Body of pancreas (tissue), 4 donors: ENCODE measurements around the gene C19orf73. TPM values are rescaled to one million over a fixed set of nuclear protein-coding genes. Genes with fewer than 3 reads are reported as not detected.

Experiments
- ATAC-seq: fragments of 150-250 bp; one replicate; pipeline ENCODE4 v1.9.1; 2016
- DNase-seq, 4 donors: peaks; one replicate each; pipeline ENCODE4 v3.0.0-alpha.2; 2019
- H3K27ac ChIP-seq, 4 donors: fragments of 200-600 bp; sonication (generic); 1 replicate in 3 of 4; 2 replicates in 1 of 4; pipeline versions ENCODE4 v1.5.1 to v1.6.1; 2016 to 2019; ENCODE audit warnings: mild to moderate bottlenecking in 1 of 4, mixed read lengths in 1 of 4, moderate library complexity in 1 of 4
- H3K27me3 ChIP-seq, 2 donors: fragments of 200-600 bp; sonication (generic); one replicate each; pipeline ENCODE4 v1.6.0; 2016; ENCODE audit warnings: mild to moderate bottlenecking in 1 of 2
- H3K36me3 ChIP-seq, 2 donors: fragments of 200-600 bp; sonication (generic); replicated peaks in 1 of 2; 2 replicates each; pipeline ENCODE4 v1.5.1; 2016; ENCODE audit warnings: low read depth in 2 of 2; ENCODE audit not compliant: insufficient read depth in 1 of 2
- H3K4me1 ChIP-seq: fragments of 200-600 bp; sonication (generic); one replicate; pipeline ENCODE4 v1.6.0; 2016
- H3K4me3 ChIP-seq, 2 donors: fragments of 200-600 bp; sonication (generic); 1 replicate in 1 of 2; 2 replicates in 1 of 2; pipeline ENCODE4 v1.5.1; 2016 to 2019
- H3K9me3 ChIP-seq, 3 donors: fragments of 200-600 bp; sonication (generic); 1 replicate in 2 of 3; 2 replicates in 1 of 3; pipeline ENCODE4 v1.5.1; 2016
- POLR2A ChIP-seq, 3 donors: fragments of 450-650 bp; IDR thresholded peaks; one replicate each; pipeline ENCODE4 v1.6.1; 2016; ENCODE audit warnings: antibody characterized with exemption in 3 of 3, mild to moderate bottlenecking in 2 of 3
- WGBS, 2 donors: methylation state at CpG; one replicate each; pipeline ENCODE4 v1.1.5; 2017; 5-methylcytosine and 5-hydroxymethylcytosine counted together
- intact Hi-C: fragments of 100-400 bp; cut with DNase I; formaldehyde crosslinking; loops from one replicate; pipeline ENCODE4 v1.15.1; 2023
- total RNA-seq, 2 donors: library from RNA; depleted of rRNA; stranded (reverse); fragments of >200 nt; gene quantifications; one replicate each; pipeline ENCODE4 v1.1.0, GENCODE V29; 2016
- TF ChIP-seq, protein P1 (sequence below), 7 experiments: fragments of 450-650 bp in 4 of 7; fragments of 200-600 bp in 3 of 7; sonication (generic) in 3 of 7; IDR thresholded peaks; one replicate each; pipeline ENCODE4 v1.5.1; 2016 to 2019; ENCODE audit warnings: antibody characterized with exemption in 7 of 7

C19orf73 gene, protein sequence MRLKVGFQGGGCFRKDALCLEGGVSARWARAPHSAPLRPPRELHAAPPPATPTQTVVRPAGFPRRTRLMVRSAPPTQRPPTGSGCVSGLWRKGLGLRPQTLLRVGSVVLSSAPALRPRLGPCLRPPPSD
- total RNA-seq: 1 to 10 TPM in 1 of 2 donors, not detected in 1; 2.3 TPM

DNA sequence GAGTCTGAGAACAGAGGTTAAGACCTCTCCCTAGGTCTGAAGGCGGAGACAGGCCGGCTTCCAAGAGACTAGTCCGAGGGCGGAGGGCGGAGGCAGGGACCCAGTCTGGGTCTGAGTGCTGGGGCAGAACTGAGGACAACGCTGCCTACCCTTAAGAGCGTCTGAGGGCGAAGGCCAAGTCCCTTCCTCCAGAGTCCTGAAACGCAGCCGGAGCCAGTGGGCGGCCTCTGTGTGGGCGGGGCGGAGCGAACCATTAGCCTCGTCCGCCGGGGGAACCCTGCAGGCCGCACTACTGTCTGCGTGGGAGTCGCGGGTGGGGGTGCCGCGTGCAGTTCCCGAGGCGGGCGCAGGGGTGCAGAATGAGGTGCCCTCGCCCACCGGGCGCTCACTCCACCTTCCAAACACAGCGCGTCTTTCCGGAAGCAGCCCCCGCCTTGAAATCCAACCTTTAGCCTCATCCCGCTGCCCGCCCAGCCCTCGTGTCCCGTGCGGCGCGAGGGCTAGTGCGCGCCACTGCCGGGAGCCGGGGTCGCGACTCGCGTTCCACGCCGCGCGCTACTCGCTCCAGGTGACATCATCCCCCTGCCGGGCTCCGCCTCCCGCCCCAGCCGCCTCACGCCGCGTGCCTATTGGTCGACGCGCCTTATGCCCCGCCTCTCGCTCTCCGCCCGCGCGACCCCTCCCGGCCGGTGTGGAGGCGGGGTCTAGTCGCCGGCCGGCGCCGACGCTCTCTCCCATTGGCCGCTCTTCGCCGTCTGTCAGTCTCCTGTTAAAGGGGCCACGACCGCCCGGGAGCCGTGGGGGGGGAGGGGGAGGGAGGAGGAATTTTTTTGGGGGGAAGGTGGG lies at the start of gene C19orf73:
Gene C19orf73, minus strand, starts transcription at position 579 of the 846 bp plus-strand sequence. Its CDS starts 121 bp downstream, at position 458.
- DNase-seq (peak; percentile 96 to 97 (median 96)), ATAC-seq (peak; percentile 87)
- Histone ChIP-seq H3K4me1 (peaks cover 34% of the 10 kb centered on the region), H3K27ac (peak within 1 kb of the TSS; percentile 97 to 100 (median 99)), H3K4me3 (peak within 1 kb of the TSS; percentile 24 to 73), H3K9me3 (no peaks in the 10 kb centered on the region), H3K27me3 (no peaks in the 10 kb centered on the region), H3K36me3 (no peaks in the 10 kb centered on the region)
- 0% methylated on average over 6 to 76 of the region's 85 CpGs for WGBS, 2 donors
- intact Hi-C loops: no loop called here
- TF ChIP-seq, protein P1, sequence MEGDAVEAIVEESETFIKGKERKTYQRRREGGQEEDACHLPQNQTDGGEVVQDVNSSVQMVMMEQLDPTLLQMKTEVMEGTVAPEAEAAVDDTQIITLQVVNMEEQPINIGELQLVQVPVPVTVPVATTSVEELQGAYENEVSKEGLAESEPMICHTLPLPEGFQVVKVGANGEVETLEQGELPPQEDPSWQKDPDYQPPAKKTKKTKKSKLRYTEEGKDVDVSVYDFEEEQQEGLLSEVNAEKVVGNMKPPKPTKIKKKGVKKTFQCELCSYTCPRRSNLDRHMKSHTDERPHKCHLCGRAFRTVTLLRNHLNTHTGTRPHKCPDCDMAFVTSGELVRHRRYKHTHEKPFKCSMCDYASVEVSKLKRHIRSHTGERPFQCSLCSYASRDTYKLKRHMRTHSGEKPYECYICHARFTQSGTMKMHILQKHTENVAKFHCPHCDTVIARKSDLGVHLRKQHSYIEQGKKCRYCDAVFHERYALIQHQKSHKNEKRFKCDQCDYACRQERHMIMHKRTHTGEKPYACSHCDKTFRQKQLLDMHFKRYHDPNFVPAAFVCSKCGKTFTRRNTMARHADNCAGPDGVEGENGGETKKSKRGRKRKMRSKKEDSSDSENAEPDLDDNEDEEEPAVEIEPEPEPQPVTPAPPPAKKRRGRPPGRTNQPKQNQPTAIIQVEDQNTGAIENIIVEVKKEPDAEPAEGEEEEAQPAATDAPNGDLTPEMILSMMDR (IDR thresholded peaks at IDR 0.05): peak in 3 of 7 experiments; percentile 15 to 35 (median 26)
- peak; percentile 70 to 72 (median 71) for TF ChIP-seq POLR2A (IDR thresholded peaks at IDR 0.05)

DNA sequence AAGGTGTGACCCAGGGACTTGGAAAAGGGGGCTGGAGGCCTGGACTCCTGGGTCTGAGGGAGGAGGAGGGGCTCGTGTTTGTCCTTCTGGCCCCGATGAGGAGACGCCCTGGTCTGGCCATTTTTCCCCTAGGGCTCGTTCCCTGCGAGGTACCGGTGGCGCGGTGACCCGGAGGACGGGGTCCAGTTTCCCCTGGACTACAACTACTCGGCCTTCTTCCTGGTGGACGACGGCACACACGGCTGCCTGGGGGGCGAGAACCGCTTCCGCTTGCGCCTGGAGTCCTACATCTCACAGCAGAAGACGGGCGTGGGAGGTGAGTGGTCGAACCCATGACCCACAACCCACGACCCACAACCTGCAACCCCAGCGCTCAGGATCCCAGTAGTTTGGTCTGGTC lies 49.5 kb upstream of the C19orf73 start:
- no peaks in the 10 kb centered on the region for H3K27me3 ChIP-seq
- DNase-seq (no peak), ATAC-seq (no peak)
- H3K27ac ChIP-seq: no peak overlapping the region
- peaks cover 18% of the 10 kb centered on the region for H3K4me1 ChIP-seq
- 96 to 100% methylated on average over 8 to 20 of the region's 23 CpGs for whole genome bisulfite sequencing, 2 donors
- no peaks in the 10 kb centered on the region for H3K9me3 ChIP-seq
- no peak overlapping the region for H3K4me3 ChIP-seq
- TF ChIP-seq, protein P1 (IDR thresholded peaks at IDR 0.05): no peak
- no peak for TF ChIP-seq POLR2A (IDR thresholded peaks at IDR 0.05)
- peaks cover 0 to 2% of the 10 kb centered on the region in 2 donors for H3K36me3 ChIP-seq
- intact Hi-C loops: no loop called here

DNA sequence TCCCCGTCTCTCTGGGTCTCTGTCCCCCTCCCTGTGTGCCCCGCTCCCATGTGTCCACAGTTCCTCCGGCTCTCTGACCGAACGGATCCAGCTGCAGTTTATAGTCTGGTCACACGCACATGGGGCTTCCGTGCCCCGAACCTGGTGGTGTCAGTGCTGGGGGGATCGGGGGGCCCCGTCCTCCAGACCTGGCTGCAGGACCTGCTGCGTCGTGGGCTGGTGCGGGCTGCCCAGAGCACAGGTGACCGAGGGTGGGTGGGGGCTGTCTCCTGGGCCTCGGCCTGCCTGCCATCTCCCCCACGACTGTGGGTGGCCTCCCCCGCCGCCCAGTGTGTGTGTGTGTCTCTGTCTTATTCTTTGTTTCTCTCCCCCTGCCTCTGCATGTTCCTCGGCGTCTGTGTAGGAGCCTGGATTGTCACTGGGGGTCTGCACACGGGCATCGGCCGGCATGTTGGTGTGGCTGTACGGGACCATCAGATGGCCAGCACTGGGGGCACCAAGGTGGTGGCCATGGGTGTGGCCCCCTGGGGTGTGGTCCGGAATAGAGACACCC lies 49.0 kb upstream of the C19orf73 start:
- 87 to 90% methylated on average over 11 to 24 of the region's 25 CpGs for WGBS, 2 donors

DNA sequence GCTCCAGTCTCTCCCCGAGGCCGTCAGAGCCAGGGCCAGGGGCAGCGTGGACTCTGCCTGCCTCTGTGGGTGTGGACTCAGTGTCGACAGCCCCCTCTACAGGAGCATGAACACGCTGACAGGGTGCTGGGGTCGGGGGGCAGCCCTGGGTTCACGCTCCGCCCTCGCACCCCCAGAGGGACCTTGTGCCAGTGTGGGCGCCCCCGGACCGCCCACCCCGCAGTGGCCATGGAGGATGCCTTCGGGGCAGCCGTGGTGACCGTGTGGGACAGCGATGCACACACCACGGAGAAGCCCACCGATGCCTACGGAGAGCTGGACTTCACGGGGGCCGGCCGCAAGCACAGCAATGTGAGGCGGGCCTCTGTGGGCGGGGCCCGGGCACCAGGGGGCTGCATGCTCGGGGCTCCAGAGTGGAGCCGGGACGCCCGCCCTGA lies 46.9 kb upstream of the C19orf73 start:
- Histone ChIP-seq H3K4me3 (no peak overlapping the region), H3K4me1 (peaks cover 18% of the 10 kb centered on the region), H3K9me3 (no peaks in the 10 kb centered on the region), H3K27ac (peak overlapping the region in 3 of 4 donors; percentile 66 to 78 (median 74)), H3K27me3 (no peaks in the 10 kb centered on the region), H3K36me3 (no peaks in the 10 kb centered on the region)
- no peak for ATAC-seq
- DNase-seq: no peak
- no peak for TF ChIP-seq POLR2A (IDR thresholded peaks at IDR 0.05)
- TF ChIP-seq, protein P1 (IDR thresholded peaks at IDR 0.05): no peak
- intact Hi-C loops: no loop called here
- WGBS, 2 donors: 68 to 74% methylated on average over 6 to 21 of the region's 30 CpGs

More for the DNA sequence above, 49.0 kb upstream of the C19orf73 start:
- Histone ChIP-seq H3K27ac (no peak overlapping the region), H3K27me3 (no peaks in the 10 kb centered on the region), H3K4me1 (peaks cover 18% of the 10 kb centered on the region), H3K4me3 (no peak overlapping the region), H3K36me3 (peaks cover 0 to 2% of the 10 kb centered on the region in 2 donors), H3K9me3 (no peaks in the 10 kb centered on the region)
- intact Hi-C loops: no loop called here
- DNase-seq (no peak), ATAC-seq (no peak)
- TF ChIP-seq, protein P1 (IDR thresholded peaks at IDR 0.05): no peak
- TF ChIP-seq POLR2A (IDR thresholded peaks at IDR 0.05): no peak
